Nephron progenitor cell (in vitro differentiated cells): ENCODE results near the gene WSCD2.

Source experiments
- DNase-seq: peaks from one replicate; pipeline ENCODE4 v3.0.0; 2021
- H3K27ac Mint-ChIP-seq: 2 replicates; pipeline ENCODE4 v1.8.0; 2021; ENCODE audit warnings: mild to moderate bottlenecking, moderate library complexity, mixed read lengths
- H3K27me3 Mint-ChIP-seq: 2 replicates; pipeline ENCODE4 v1.8.0; 2021; ENCODE audit warnings: mild to moderate bottlenecking, low read depth, mixed read lengths; ENCODE audit not compliant: poor library complexity
- H3K36me3 Mint-ChIP-seq: 2 replicates; pipeline ENCODE4 v1.8.0; 2021; ENCODE audit warnings: low read depth, mixed read lengths
- H3K4me1 Mint-ChIP-seq: 2 replicates; pipeline ENCODE4 v1.8.0; 2021; ENCODE audit warnings: mixed read lengths
- H3K4me3 Mint-ChIP-seq: 2 replicates; pipeline ENCODE4 v1.8.0; 2021; ENCODE audit warnings: mild to moderate bottlenecking, moderate library complexity, mixed read lengths
- H3K9me3 Mint-ChIP-seq: 2 replicates; pipeline ENCODE4 v1.8.0; 2021; ENCODE audit warnings: mild to moderate bottlenecking, moderate library complexity, mixed read lengths
- CTCF ChIP-seq: fragments of 200-600 bp; sonication (generic); IDR thresholded peaks from 2 replicates; pipeline ENCODE4 v1.5.0; 2021; ENCODE audit warnings: antibody characterized with exemption

The WSCD2 gene

GRCh38 chr12:108270849-108271143 is 141.7 kb downstream of the WSCD2 start:
- H3K36me3 Mint-ChIP-seq = no peaks in the 10 kb centered on the region
- DNase-seq = no peak
- no peaks in the 10 kb centered on the region for H3K27me3 Mint-ChIP-seq
- TF ChIP-seq CTCF = no peak
- no peaks in the 10 kb centered on the region for H3K9me3 Mint-ChIP-seq
- no peak overlapping the region for H3K4me3 Mint-ChIP-seq
- H3K27ac Mint-ChIP-seq = no peak overlapping the region
- H3K4me1 Mint-ChIP-seq = peaks cover 5% of the 10 kb centered on the region

- Mint-ChIP-seq H3K36me3 (no peaks in the 10 kb centered on the region), H3K27ac (no peak overlapping the region), H3K9me3 (no peaks in the 10 kb centered on the region), H3K4me3 (no peak overlapping the region), H3K4me1 (peaks cover 5% of the 10 kb centered on the region), H3K27me3 (no peaks in the 10 kb centered on the region)
- DNase-seq = no peak
- TF ChIP-seq CTCF = no peak
Observed at GRCh38 chr12:108271951-108272872, 143.1 kb downstream of the WSCD2 start.

- H3K27me3 Mint-ChIP-seq = peaks cover 4% of the 10 kb centered on the region
- no peak overlapping the region for H3K27ac Mint-ChIP-seq
- no peaks in the 10 kb centered on the region for H3K9me3 Mint-ChIP-seq
- no peaks in the 10 kb centered on the region for H3K36me3 Mint-ChIP-seq
- TF ChIP-seq CTCF = no peak
- peaks cover 5% of the 10 kb centered on the region for H3K4me1 Mint-ChIP-seq
- no peak overlapping the region for H3K4me3 Mint-ChIP-seq
- DNase-seq = no peak
Observed at GRCh38 chr12:108273217-108273616, 144.1 kb downstream of the WSCD2 start.

GRCh38 chr12:108277613-108278012 is 148.5 kb downstream of the WSCD2 start:
- TF ChIP-seq CTCF = no peak
- Mint-ChIP-seq H3K27ac (no peak overlapping the region), H3K36me3 (no peaks in the 10 kb centered on the region), H3K4me3 (no peak overlapping the region), H3K4me1 (peaks cover 8% of the 10 kb centered on the region), H3K9me3 (no peaks in the 10 kb centered on the region), H3K27me3 (peaks cover 12% of the 10 kb centered on the region)
- no peak for DNase-seq

- Mint-ChIP-seq H3K4me3 (no peak overlapping the region), H3K27me3 (peaks cover 18% of the 10 kb centered on the region), H3K36me3 (no peaks in the 10 kb centered on the region), H3K9me3 (no peaks in the 10 kb centered on the region), H3K27ac (no peak overlapping the region), H3K4me1 (peaks cover 8% of the 10 kb centered on the region)
- TF ChIP-seq CTCF = no peak
- DNase-seq = no peak
Observed at GRCh38 chr12:108282160-108282559, 153.1 kb downstream of the WSCD2 start.

- no peaks in the 10 kb centered on the region for H3K36me3 Mint-ChIP-seq
- peaks cover 18% of the 10 kb centered on the region for H3K27me3 Mint-ChIP-seq
- H3K9me3 Mint-ChIP-seq = no peaks in the 10 kb centered on the region
- H3K4me1 Mint-ChIP-seq = peaks cover 8% of the 10 kb centered on the region
- no peak overlapping the region for H3K27ac Mint-ChIP-seq
- TF ChIP-seq CTCF = no peak
- no peak for DNase-seq
- no peak overlapping the region for H3K4me3 Mint-ChIP-seq
Observed at GRCh38 chr12:108282676-108283075, 153.6 kb downstream of the WSCD2 start.
